Measurements from ENCODE around the gene KIF20B.

KIF20B gene

GRCh38 chr10:89677341-89677740 lies 24.0 kb upstream of the KIF20B start:
- Histone ChIP-seq H3K27ac (replicated peaks; ENCODE audit: low read length) (no peak overlapping the region), H3K4ac (ENCODE audit: low read length) (no peak overlapping the region), H2AFZ (ENCODE audit: low read length) (no peak overlapping the region), H2BK15ac (ENCODE audit: low read length) (no peak overlapping the region), H3K27me3 (ENCODE audit: control insufficient read depth in 3 of 3, insufficient read depth in 3 of 3, low read depth in 1 of 3, low read length in 3 of 3) (no peaks in the 10 kb centered on the region), H3K9ac (ENCODE audit: low read depth, low read length, poor library complexity) (no peak overlapping the region), H3K14ac (ENCODE audit: low read length) (no peak overlapping the region), H3K4me1 (ENCODE audit: control insufficient read depth in 2 of 2, insufficient read depth in 1 of 2, low read depth in 1 of 2, low read length in 2 of 2) (no peaks in the 10 kb centered on the region), H2AK5ac (ENCODE audit: low read depth, low read length) (no peak overlapping the region), H3K36me3 (replicated peaks in 1 of 2; ENCODE audit: control insufficient read depth in 2 of 2, insufficient read depth in 2 of 2, low read length in 2 of 2) (no peaks in the 10 kb centered on the region), H4K91ac (ENCODE audit: low read depth, low read length, poor library complexity) (no peak overlapping the region), H3K23ac (ENCODE audit: low read depth, low read length, poor library complexity) (no peak overlapping the region), H3K4me2 (ENCODE audit: insufficient read depth, low read length, poor library complexity, severe bottlenecking) (no peak overlapping the region), H3K18ac (ENCODE audit: low read length) (no peak overlapping the region), H3K9me3 (replicated peaks in 1 of 2; ENCODE audit: control insufficient read depth in 2 of 2, insufficient read depth in 1 of 2, low read depth in 1 of 2, low read length in 2 of 2) (no peaks in the 10 kb centered on the region), H2BK120ac (ENCODE audit: low read depth, low read length) (no peak overlapping the region), H3K79me1 (ENCODE audit: low read depth, low read length) (no peaks in the 10 kb centered on the region), H2BK5ac (ENCODE audit: low read length) (no peak overlapping the region), H4K8ac (ENCODE audit: low read depth, low read length) (no peak overlapping the region), H3K4me3 (ENCODE audit: low read length in 2 of 2) (no peak overlapping the region), H2BK12ac (ENCODE audit: low read length) (no peak overlapping the region)
- DNase-seq (ENCODE audit: low spot score), result no peak

DNA sequence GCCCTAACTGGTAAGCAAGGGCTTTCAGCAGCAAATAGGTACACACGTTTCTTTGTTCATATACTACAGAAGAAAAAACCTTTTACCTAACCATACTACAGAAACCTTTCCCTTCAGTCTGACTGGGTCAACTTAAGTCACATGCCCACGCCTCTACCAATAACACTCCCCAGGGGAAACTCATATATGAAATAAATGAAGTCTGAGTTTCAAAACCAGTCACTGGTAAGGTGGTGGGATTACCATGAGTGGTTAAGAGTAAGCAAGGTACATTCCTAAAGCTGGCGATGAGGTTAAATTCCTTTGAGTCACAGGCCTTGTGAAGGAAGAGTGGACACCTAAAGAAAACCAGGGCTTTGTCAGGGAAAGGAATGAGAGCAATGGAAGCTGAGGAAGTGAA lies 21.4 kb upstream of the KIF20B start:
- H3K79me1 ChIP-seq (ENCODE audit: low read depth, low read length), result no peaks in the 10 kb centered on the region
- no peak overlapping the region for H3K14ac ChIP-seq (ENCODE audit: low read length)
- H2BK12ac ChIP-seq (ENCODE audit: low read length), result no peak overlapping the region
- DNase-seq (ENCODE audit: low spot score), result no peak
- no peak overlapping the region for H3K27ac ChIP-seq (replicated peaks; ENCODE audit: low read length)
- H2AFZ ChIP-seq (ENCODE audit: low read length), result no peak overlapping the region
- H2BK120ac ChIP-seq (ENCODE audit: low read depth, low read length), result no peak overlapping the region
- no peaks in the 10 kb centered on the region for H3K36me3 ChIP-seq (replicated peaks in 1 of 2; ENCODE audit: control insufficient read depth in 2 of 2, insufficient read depth in 2 of 2, low read length in 2 of 2)
- no peak overlapping the region for H4K91ac ChIP-seq (ENCODE audit: low read depth, low read length, poor library complexity)
- no CpG with 5 or more reads among the region's 3 CpGs for WGBS, 2 donors (ENCODE audit: extremely low coverage in 2 of 2, insufficient read length in 2 of 2, insufficient replicate concordance in 1 of 2)
- no peak overlapping the region for H3K9ac ChIP-seq (ENCODE audit: low read depth, low read length, poor library complexity)
- H4K8ac ChIP-seq (ENCODE audit: low read depth, low read length), result no peak overlapping the region
- no peak overlapping the region for H3K4me2 ChIP-seq (ENCODE audit: insufficient read depth, low read length, poor library complexity, severe bottlenecking)
- no peak overlapping the region for H3K18ac ChIP-seq (ENCODE audit: low read length)
- H3K9me3 ChIP-seq (replicated peaks in 1 of 2; ENCODE audit: control insufficient read depth in 2 of 2, insufficient read depth in 1 of 2, low read depth in 1 of 2, low read length in 2 of 2), result no peaks in the 10 kb centered on the region
- H2BK15ac ChIP-seq (ENCODE audit: low read length), result no peak overlapping the region
- no peaks in the 10 kb centered on the region for H3K27me3 ChIP-seq (ENCODE audit: control insufficient read depth in 3 of 3, insufficient read depth in 3 of 3, low read depth in 1 of 3, low read length in 3 of 3)
- no peak overlapping the region for H2AK5ac ChIP-seq (ENCODE audit: low read depth, low read length)
- no peak overlapping the region for H3K4me3 ChIP-seq (ENCODE audit: low read length in 2 of 2)
- no peak overlapping the region for H3K23ac ChIP-seq (ENCODE audit: low read depth, low read length, poor library complexity)
- H3K4me1 ChIP-seq (ENCODE audit: control insufficient read depth in 2 of 2, insufficient read depth in 1 of 2, low read depth in 1 of 2, low read length in 2 of 2), result no peaks in the 10 kb centered on the region
- H3K4ac ChIP-seq (ENCODE audit: low read length), result no peak overlapping the region
- H2BK5ac ChIP-seq (ENCODE audit: low read length), result no peak overlapping the region

GRCh38 chr10:89683883-89684282 lies 17.5 kb upstream of the KIF20B start:
- WGBS, 2 donors (ENCODE audit: extremely low coverage in 2 of 2, insufficient read length in 2 of 2, insufficient replicate concordance in 1 of 2), result no CpG with 5 or more reads among the region's 5 CpGs
- Histone ChIP-seq H3K36me3 (replicated peaks in 1 of 2; ENCODE audit: control insufficient read depth in 2 of 2, insufficient read depth in 2 of 2, low read length in 2 of 2) (no peaks in the 10 kb centered on the region), H2AK5ac (ENCODE audit: low read depth, low read length) (no peak overlapping the region), H3K14ac (ENCODE audit: low read length) (no peak overlapping the region), H3K4ac (ENCODE audit: low read length) (no peak overlapping the region), H3K9ac (ENCODE audit: low read depth, low read length, poor library complexity) (no peak overlapping the region), H4K8ac (ENCODE audit: low read depth, low read length) (no peak overlapping the region), H3K79me1 (ENCODE audit: low read depth, low read length) (no peaks in the 10 kb centered on the region), H2BK5ac (ENCODE audit: low read length) (no peak overlapping the region), H3K18ac (ENCODE audit: low read length) (no peak overlapping the region), H2BK120ac (ENCODE audit: low read depth, low read length) (no peak overlapping the region), H4K91ac (ENCODE audit: low read depth, low read length, poor library complexity) (no peak overlapping the region), H3K23ac (ENCODE audit: low read depth, low read length, poor library complexity) (no peak overlapping the region), H2BK12ac (ENCODE audit: low read length) (no peak overlapping the region), H3K4me3 (ENCODE audit: low read length in 2 of 2) (no peak overlapping the region), H2BK15ac (ENCODE audit: low read length) (no peak overlapping the region), H3K4me2 (ENCODE audit: insufficient read depth, low read length, poor library complexity, severe bottlenecking) (no peak overlapping the region), H2AFZ (ENCODE audit: low read length) (no peak overlapping the region), H3K4me1 (ENCODE audit: control insufficient read depth in 2 of 2, insufficient read depth in 1 of 2, low read depth in 1 of 2, low read length in 2 of 2) (no peaks in the 10 kb centered on the region), H3K27me3 (ENCODE audit: control insufficient read depth in 3 of 3, insufficient read depth in 3 of 3, low read depth in 1 of 3, low read length in 3 of 3) (no peaks in the 10 kb centered on the region), H3K9me3 (replicated peaks in 1 of 2; ENCODE audit: control insufficient read depth in 2 of 2, insufficient read depth in 1 of 2, low read depth in 1 of 2, low read length in 2 of 2) (no peaks in the 10 kb centered on the region), H3K27ac (replicated peaks; ENCODE audit: low read length) (no peak overlapping the region)
- DNase-seq (ENCODE audit: low spot score), result no peak

- Histone ChIP-seq H3K9me3 (replicated peaks in 1 of 2; ENCODE audit: control insufficient read depth in 2 of 2, insufficient read depth in 1 of 2, low read depth in 1 of 2, low read length in 2 of 2) (no peaks in the 10 kb centered on the region), H3K4me1 (ENCODE audit: control insufficient read depth in 2 of 2, insufficient read depth in 1 of 2, low read depth in 1 of 2, low read length in 2 of 2) (no peaks in the 10 kb centered on the region), H2BK120ac (ENCODE audit: low read depth, low read length) (no peak overlapping the region), H3K36me3 (replicated peaks in 1 of 2; ENCODE audit: control insufficient read depth in 2 of 2, insufficient read depth in 2 of 2, low read length in 2 of 2) (no peaks in the 10 kb centered on the region), H3K4me3 (ENCODE audit: low read length in 2 of 2) (no peak overlapping the region), H2AK5ac (ENCODE audit: low read depth, low read length) (no peak overlapping the region), H3K4me2 (ENCODE audit: insufficient read depth, low read length, poor library complexity, severe bottlenecking) (no peak overlapping the region), H3K14ac (ENCODE audit: low read length) (no peak overlapping the region), H3K27ac (replicated peaks; ENCODE audit: low read length) (no peak overlapping the region), H2BK5ac (ENCODE audit: low read length) (no peak overlapping the region), H3K4ac (ENCODE audit: low read length) (no peak overlapping the region), H3K23ac (ENCODE audit: low read depth, low read length, poor library complexity) (no peak overlapping the region), H3K18ac (ENCODE audit: low read length) (no peak overlapping the region), H3K79me1 (ENCODE audit: low read depth, low read length) (no peaks in the 10 kb centered on the region), H4K8ac (ENCODE audit: low read depth, low read length) (no peak overlapping the region), H3K9ac (ENCODE audit: low read depth, low read length, poor library complexity) (no peak overlapping the region), H2AFZ (ENCODE audit: low read length) (no peak overlapping the region), H4K91ac (ENCODE audit: low read depth, low read length, poor library complexity) (no peak overlapping the region), H3K27me3 (ENCODE audit: control insufficient read depth in 3 of 3, insufficient read depth in 3 of 3, low read depth in 1 of 3, low read length in 3 of 3) (no peaks in the 10 kb centered on the region), H2BK15ac (ENCODE audit: low read length) (no peak overlapping the region), H2BK12ac (ENCODE audit: low read length) (no peak overlapping the region)
- DNase-seq (ENCODE audit: low spot score), result no peak
- no CpG with 5 or more reads among the region's 2 CpGs for WGBS, 2 donors (ENCODE audit: extremely low coverage in 2 of 2, insufficient read length in 2 of 2, insufficient replicate concordance in 1 of 2)
Measured at GRCh38 chr10:89684604-89685003, 16.8 kb upstream of the KIF20B start.

Data from neuronal stem cell (in vitro differentiated cells).